HCT116 (cell line): ENCODE data around the gene GGA1. TPM values are rescaled to one million over a fixed set of nuclear protein-coding genes. Genes with fewer than 3 reads are reported as not detected.

ENCODE experiments used
- ATAC-seq: fragments of 200-7000 bp; cut with Tn5 transposase; 2 replicates; pipeline ENCODE4 v1.9.1; 2020; ENCODE audit warnings: mild to moderate bottlenecking, moderate library complexity
- BruUV-seq: library from RNA; stranded (reverse); fragments of 400-500 nt; replicated peaks from 2 replicates; lab custom pipeline; 2021; lab: Mats Ljungman, UMichigan
- CTCF ChIA-PET: fragments of 300-600 bp; sonication (Branson Sonifier 250); formaldehyde crosslinking; loops from one replicate; lab custom pipeline; 2021; ENCODE audit warnings: antibody characterized with exemption; lab: Charles Lee
- POLR2A ChIA-PET: fragments of 300-600, 350-600 bp; sonication (Branson Sonifier 250); formaldehyde crosslinking; loops from one replicate; lab custom pipeline; 2021; ENCODE audit warnings: antibody characterized with exemption; lab: Charles Lee
- RAD21 ChIA-PET, 2 experiments: fragments of 300-600 bp; sonication (Branson Sonifier 250); formaldehyde crosslinking; loops; one replicate each; lab custom pipeline; 2023; ENCODE audit warnings: low total read pairs in 2 of 2; ENCODE audit not compliant: uncharacterized antibody in 2 of 2, unreplicated experiment in 2 of 2, low non-redundant PET in 1 of 2; lab: Charles Lee
- DNase-seq: peaks from one replicate; pipeline ENCODE4 v3.0.0-alpha.2; 2010; ENCODE audit warnings: low read depth, low spot score
- H2AFZ ChIP-seq: fragments of 200-600 bp; shearing (Covaris generic), sonication (generic); 2 replicates; pipeline ENCODE4 v1.6.1; 2017; ENCODE audit warnings: low read depth, mixed run types, mixed read lengths, antibody characterized with exemption, low read length; ENCODE audit not compliant: poor library complexity, severe bottlenecking
- H3K27ac ChIP-seq: 2 replicates; pipeline ENCODE4 v1.5.1; 2012; ENCODE audit warnings: low read depth, low read length
- H3K27me3 ChIP-seq: fragments of 200-600 bp; sonication (generic); 2 replicates; pipeline ENCODE4 v1.6.1; 2016; ENCODE audit warnings: mixed run types, low read length, mixed read lengths; ENCODE audit not compliant: insufficient read depth
- H3K36me3 ChIP-seq, 2 experiments: fragments of 200-500 bp in 1 of 2; fragments of 200-600 bp in 1 of 2; sonication (Bioruptor generic) in 1 of 2; sonication (generic) in 1 of 2; 2 replicates each; pipeline versions ENCODE4 v1.5.1 to v1.6.1; 2014 to 2016; ENCODE audit warnings: low read length in 2 of 2, inconsistent platforms in 1 of 2, mixed read lengths in 1 of 2, mixed run types in 1 of 2; ENCODE audit not compliant: insufficient read depth in 2 of 2, control insufficient read depth in 1 of 2
- H3K4me1 ChIP-seq, 2 experiments: fragments of 200-600 bp in 1 of 2; sonication (generic) in 1 of 2; 2 replicates each; pipeline versions ENCODE4 v1.5.1 to v1.6.1; 2012 to 2017; ENCODE audit warnings: low read length in 2 of 2, inconsistent platforms in 1 of 2, mild to moderate bottlenecking in 1 of 2, mixed read lengths in 1 of 2, mixed run types in 1 of 2, moderate library complexity in 1 of 2; ENCODE audit not compliant: insufficient read depth in 2 of 2, control insufficient read depth in 1 of 2
- H3K4me2 ChIP-seq: fragments of 200-600 bp; sonication (generic); 2 replicates; pipeline ENCODE4 v1.6.1; 2017; ENCODE audit warnings: mixed run types, low read length, mixed read lengths
- H3K4me3 ChIP-seq, 2 experiments: fragments of 200-600 bp in 1 of 2; sonication (generic) in 1 of 2; replicated peaks in 1 of 2; 2 replicates each; pipeline ENCODE4 v1.5.1; 2011 to 2016; ENCODE audit warnings: low read length in 2 of 2, control low read depth in 1 of 2, low read depth in 1 of 2, mild to moderate bottlenecking in 1 of 2, mixed read lengths in 1 of 2, mixed run types in 1 of 2
- H3K79me2 ChIP-seq: fragments of 200-600 bp; sonication (generic); 2 replicates; pipeline ENCODE4 v1.6.1; 2017; ENCODE audit warnings: mild to moderate bottlenecking, mixed run types, low read length, moderate library complexity, mixed read lengths; ENCODE audit not compliant: insufficient read depth
- H3K9ac ChIP-seq: fragments of 200-600 bp; sonication (generic); 2 replicates; pipeline ENCODE4 v1.6.1; 2016; ENCODE audit warnings: low read length, mixed read lengths
- H3K9me2 ChIP-seq: fragments of 200-600 bp; sonication (generic), shearing (Covaris generic); 2 replicates; pipeline ENCODE4 v1.6.1; 2017; ENCODE audit warnings: mixed run types, mild to moderate bottlenecking, moderate library complexity; ENCODE audit not compliant: insufficient read depth
- H3K9me3 ChIP-seq, 2 experiments: fragments of 200-500 bp in 1 of 2; fragments of 200-600 bp in 1 of 2; sonication (Bioruptor generic) in 1 of 2; sonication (generic) in 1 of 2; 2 replicates each; pipeline ENCODE4 v1.6.1; 2014 to 2017; ENCODE audit warnings: low read length in 2 of 2, mixed read lengths in 2 of 2, inconsistent platforms in 1 of 2, low read depth in 1 of 2, mild to moderate bottlenecking in 1 of 2, mixed run types in 1 of 2, moderate library complexity in 1 of 2; ENCODE audit not compliant: control insufficient read depth in 1 of 2, insufficient read depth in 1 of 2
- H4K20me1 ChIP-seq: fragments of 200-600 bp; sonication (generic), shearing (Covaris generic); 2 replicates; pipeline ENCODE4 v1.6.1; 2017; ENCODE audit warnings: mixed run types, mild to moderate bottlenecking, moderate library complexity; ENCODE audit not compliant: insufficient read depth
- CBX3 ChIP-seq: IDR thresholded peaks from 2 replicates; pipeline ENCODE4 v1.6.1; 2012; ENCODE audit warnings: low read depth
- CEBPB ChIP-seq: IDR thresholded peaks from 2 replicates; pipeline ENCODE4 v1.6.1; 2012; ENCODE audit warnings: low read depth
- ELF1 ChIP-seq: IDR thresholded peaks from 2 replicates; pipeline ENCODE4 v1.6.1; 2012; ENCODE audit warnings: low read depth, borderline replicate concordance
- EZH2 ChIP-seq: fragments of 200-600 bp; sonication (generic); IDR thresholded peaks from 2 replicates; pipeline ENCODE4 v1.6.1; 2017; ENCODE audit warnings: antibody characterized with exemption, mixed run types
- EZH2phosphoT487 ChIP-seq: fragments of 200-600 bp; IDR thresholded peaks from 2 replicates; pipeline ENCODE4 v1.6.1; 2018; ENCODE audit warnings: antibody characterized with exemption, borderline replicate concordance
- FOSL1 ChIP-seq: IDR thresholded peaks from 2 replicates; pipeline ENCODE4 v1.6.1; 2012; ENCODE audit warnings: low read depth
- JUND ChIP-seq: IDR thresholded peaks from 2 replicates; pipeline ENCODE4 v1.6.1; 2012
- RAD21 ChIP-seq: IDR thresholded peaks from 2 replicates; pipeline ENCODE4 v1.6.1; 2012; ENCODE audit warnings: low read depth, mild to moderate bottlenecking
- SP1 ChIP-seq: IDR thresholded peaks from 2 replicates; pipeline ENCODE4 v1.6.1; 2012; ENCODE audit warnings: low read depth
- SRF ChIP-seq: IDR thresholded peaks from 2 replicates; pipeline ENCODE4 v1.6.1; 2012; ENCODE audit warnings: low read depth
- YY1 ChIP-seq: IDR thresholded peaks from 2 replicates; pipeline ENCODE4 v1.6.1; 2011; ENCODE audit warnings: low read length, low read depth, moderate library complexity, mild to moderate bottlenecking; ENCODE audit not compliant: insufficient replicate concordance; ENCODE audit errors: extremely low read depth
- ZFX ChIP-seq: fragments of 450-650 bp; IDR thresholded peaks from 2 replicates; pipeline ENCODE4 v1.6.1; 2017
- ZNF274 ChIP-seq: fragments of 200-500 bp; sonication (Bioruptor generic); IDR thresholded peaks from 2 replicates; pipeline ENCODE4 v1.6.1; 2014; ENCODE audit warnings: mild to moderate bottlenecking, low read depth, low read length, inconsistent platforms
- intact Hi-C: fragments of 100-400 bp; cut with micrococcal nuclease; formaldehyde crosslinking; loops from 2 replicates; pipeline ENCODE4 v1.10.0; 2022
- total RNA-seq: library from RNA; stranded (reverse); gene quantifications from one replicate; pipeline ENCODE4 v1.2.1, GENCODE V29; 2021; ENCODE audit not compliant: unreplicated experiment
- TF ChIP-seq, protein P1 (sequence below): IDR thresholded peaks from 2 replicates; pipeline ENCODE4 v1.6.1; 2012; ENCODE audit warnings: low read depth
- TF ChIP-seq, protein P2 (sequence below): IDR thresholded peaks from 2 replicates; pipeline ENCODE4 v1.6.1; 2011; ENCODE audit warnings: mild to moderate bottlenecking, low read length, moderate library complexity; ENCODE audit not compliant: insufficient replicate concordance; ENCODE audit errors: extremely low read depth

GGA1 gene
- total RNA-seq, 1 experiment from 2014 or later = 89.8 TPM

DNA sequence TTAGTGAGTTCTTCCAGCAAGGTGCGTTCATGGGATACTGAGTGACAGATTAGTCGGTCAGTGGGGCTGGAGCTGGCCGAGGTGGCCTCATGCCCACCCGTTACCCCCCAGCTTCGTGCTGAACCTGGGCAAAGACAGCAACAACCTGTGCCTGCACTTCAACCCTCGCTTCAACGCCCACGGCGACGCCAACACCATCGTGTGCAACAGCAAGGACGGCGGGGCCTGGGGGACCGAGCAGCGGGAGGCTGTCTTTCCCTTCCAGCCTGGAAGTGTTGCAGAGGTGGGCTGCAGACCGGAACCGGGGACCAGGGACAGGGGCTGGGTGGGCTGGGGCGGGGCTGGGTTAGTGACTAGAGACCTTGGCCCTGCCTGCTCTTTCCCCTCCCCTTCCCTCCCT is 69.7 kb downstream of the GGA1 start:
- no TSS peak for BruUV-seq
- intact Hi-C loops = no loop called here
- Histone ChIP-seq H3K27me3 (no peaks in the 10 kb centered on the region), H3K36me3 (peaks cover 5 to 11% of the 10 kb centered on the region in 2 experiments; a peak in 3 of 4 replicates), H3K9me3 (no peaks in the 10 kb centered on the region), H3K27ac (no peak overlapping the region), H3K4me3 (no peak overlapping the region), H3K9me2 (no peaks in the 10 kb centered on the region), H4K20me1 (no peaks in the 10 kb centered on the region), H2AFZ (no peak overlapping the region), H3K9ac (no peak overlapping the region), H3K79me2 (peaks cover 13% of the 10 kb centered on the region; the same call in 1 of the 2 replicates), H3K4me1 (peaks cover 28 to 65% of the 10 kb centered on the region in 2 experiments), H3K4me2 (peak overlapping the region; percentile 1; the same call in 1 of the 2 replicates)
- TF ChIP-seq SP1 (no peak), SRF (no peak), FOSL1 (no peak), EZH2 (no peak), CEBPB (no peak), EZH2phosphoT487 (no peak), ELF1 (no peak), YY1 (no peak)
- ATAC-seq = no peak
- RAD21 ChIA-PET = no interaction called here
- CTCF ChIA-PET = interaction anchor here (0.6 kb wide), 1 partner anchor 1488 kb away, joined by 4 read pairs; no protein-coding TSS in a partner anchor
- POLR2A ChIA-PET = interaction anchor here (0.6 to 2.6 kb wide), 3 partner anchors 11 to 35 kb away, joined by 3 to 6 read pairs (median 5); no protein-coding TSS in a partner anchor
- no peak for DNase-seq

DNA sequence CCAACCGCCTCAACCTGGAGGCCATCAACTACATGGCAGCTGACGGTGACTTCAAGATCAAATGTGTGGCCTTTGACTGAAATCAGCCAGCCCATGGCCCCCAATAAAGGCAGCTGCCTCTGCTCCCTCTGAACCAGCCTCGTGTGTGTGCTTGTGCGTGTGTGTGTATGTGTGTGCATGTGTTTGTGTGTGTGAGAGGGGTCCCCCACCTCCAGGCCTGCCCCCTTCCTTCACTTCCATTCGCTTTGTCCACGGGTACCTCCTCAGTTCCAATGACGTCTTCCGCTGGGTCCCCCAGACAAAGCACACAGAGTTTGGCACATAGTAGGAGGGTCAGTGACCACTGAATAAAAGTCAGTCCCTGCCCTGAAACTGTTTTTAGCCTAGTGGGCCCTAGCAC is 71.0 kb downstream of the GGA1 start:
- intact Hi-C loops = loop anchor here (2.0 kb wide), 2 partner anchors 37 to 141 kb away; no protein-coding TSS in a partner anchor
- Histone ChIP-seq H2AFZ (no peak overlapping the region), H3K9me2 (no peaks in the 10 kb centered on the region), H3K4me1 (peaks cover 19 to 67% of the 10 kb centered on the region in 2 experiments), H3K4me2 (no peak overlapping the region), H3K27ac (peak overlapping the region; percentile 8; the same call in 1 of the 2 replicates), H3K9me3 (no peaks in the 10 kb centered on the region), H3K27me3 (no peaks in the 10 kb centered on the region), H3K9ac (no peak overlapping the region), H3K79me2 (peaks cover 13% of the 10 kb centered on the region; the same call in 1 of the 2 replicates), H3K4me3 (no peak overlapping the region), H3K36me3 (peaks cover 5 to 11% of the 10 kb centered on the region in 2 experiments; a peak in 3 of 4 replicates), H4K20me1 (no peaks in the 10 kb centered on the region)
- TF ChIP-seq ZFX (no peak), RAD21 (no peak), CEBPB (no peak), EZH2phosphoT487 (no peak), JUND (no peak), ZNF274 (no peak), CBX3 (no peak)
- TF ChIP-seq, protein P1, sequence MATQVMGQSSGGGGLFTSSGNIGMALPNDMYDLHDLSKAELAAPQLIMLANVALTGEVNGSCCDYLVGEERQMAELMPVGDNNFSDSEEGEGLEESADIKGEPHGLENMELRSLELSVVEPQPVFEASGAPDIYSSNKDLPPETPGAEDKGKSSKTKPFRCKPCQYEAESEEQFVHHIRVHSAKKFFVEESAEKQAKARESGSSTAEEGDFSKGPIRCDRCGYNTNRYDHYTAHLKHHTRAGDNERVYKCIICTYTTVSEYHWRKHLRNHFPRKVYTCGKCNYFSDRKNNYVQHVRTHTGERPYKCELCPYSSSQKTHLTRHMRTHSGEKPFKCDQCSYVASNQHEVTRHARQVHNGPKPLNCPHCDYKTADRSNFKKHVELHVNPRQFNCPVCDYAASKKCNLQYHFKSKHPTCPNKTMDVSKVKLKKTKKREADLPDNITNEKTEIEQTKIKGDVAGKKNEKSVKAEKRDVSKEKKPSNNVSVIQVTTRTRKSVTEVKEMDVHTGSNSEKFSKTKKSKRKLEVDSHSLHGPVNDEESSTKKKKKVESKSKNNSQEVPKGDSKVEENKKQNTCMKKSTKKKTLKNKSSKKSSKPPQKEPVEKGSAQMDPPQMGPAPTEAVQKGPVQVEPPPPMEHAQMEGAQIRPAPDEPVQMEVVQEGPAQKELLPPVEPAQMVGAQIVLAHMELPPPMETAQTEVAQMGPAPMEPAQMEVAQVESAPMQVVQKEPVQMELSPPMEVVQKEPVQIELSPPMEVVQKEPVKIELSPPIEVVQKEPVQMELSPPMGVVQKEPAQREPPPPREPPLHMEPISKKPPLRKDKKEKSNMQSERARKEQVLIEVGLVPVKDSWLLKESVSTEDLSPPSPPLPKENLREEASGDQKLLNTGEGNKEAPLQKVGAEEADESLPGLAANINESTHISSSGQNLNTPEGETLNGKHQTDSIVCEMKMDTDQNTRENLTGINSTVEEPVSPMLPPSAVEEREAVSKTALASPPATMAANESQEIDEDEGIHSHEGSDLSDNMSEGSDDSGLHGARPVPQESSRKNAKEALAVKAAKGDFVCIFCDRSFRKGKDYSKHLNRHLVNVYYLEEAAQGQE = no peak
- TF ChIP-seq, protein P2, sequence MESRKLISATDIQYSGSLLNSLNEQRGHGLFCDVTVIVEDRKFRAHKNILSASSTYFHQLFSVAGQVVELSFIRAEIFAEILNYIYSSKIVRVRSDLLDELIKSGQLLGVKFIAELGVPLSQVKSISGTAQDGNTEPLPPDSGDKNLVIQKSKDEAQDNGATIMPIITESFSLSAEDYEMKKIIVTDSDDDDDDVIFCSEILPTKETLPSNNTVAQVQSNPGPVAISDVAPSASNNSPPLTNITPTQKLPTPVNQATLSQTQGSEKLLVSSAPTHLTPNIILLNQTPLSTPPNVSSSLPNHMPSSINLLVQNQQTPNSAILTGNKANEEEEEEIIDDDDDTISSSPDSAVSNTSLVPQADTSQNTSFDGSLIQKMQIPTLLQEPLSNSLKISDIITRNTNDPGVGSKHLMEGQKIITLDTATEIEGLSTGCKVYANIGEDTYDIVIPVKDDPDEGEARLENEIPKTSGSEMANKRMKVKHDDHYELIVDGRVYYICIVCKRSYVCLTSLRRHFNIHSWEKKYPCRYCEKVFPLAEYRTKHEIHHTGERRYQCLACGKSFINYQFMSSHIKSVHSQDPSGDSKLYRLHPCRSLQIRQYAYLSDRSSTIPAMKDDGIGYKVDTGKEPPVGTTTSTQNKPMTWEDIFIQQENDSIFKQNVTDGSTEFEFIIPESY = no peak
- DNase-seq = no peak
- ChIA-PET POLR2A (interaction anchor here (0.6 to 2.6 kb wide), 5 partner anchors 9 to 359 kb away, joined by 3 to 6 read pairs (median 5); no protein-coding TSS in a partner anchor), RAD21 (no interaction called here), CTCF (interaction anchor here (2.6 kb wide), 1 partner anchor 22 kb away, joined by 12 read pairs; the partner anchor contains the start of gene PDXP)
- ATAC-seq = no peak
- no TSS peak for BruUV-seq
